K562 (cell line): ENCODE results near the gene FAM193A.

Experiments
- BRCA1 ChIP-seq, 2 experiments: fragments of 450-650 bp in 1 of 2; sonication (generic) in 1 of 2; formaldehyde crosslinking in 1 of 2; IDR thresholded peaks; 2 replicates each; pipeline versions ENCODE4 v1.5.0 to v1.6.1; 2017 to 2020; ENCODE audit warnings: mild to moderate bottlenecking in 1 of 2, missing genetic modification reagents in 1 of 2
- CBX8 ChIP-seq: fragments of 200-600 bp; sonication (generic); IDR thresholded peaks from 2 replicates; pipeline ENCODE4 v1.6.1; 2012; ENCODE audit warnings: borderline replicate concordance, mixed run types, low read depth, mild to moderate bottlenecking, moderate library complexity, mixed read lengths, low read length, control low read depth, inconsistent platforms; ENCODE audit not compliant: poor library complexity, severe bottlenecking; ENCODE audit errors: extremely low read depth
- CTCF ChIP-seq, 3 experiments: IDR thresholded peaks in 2 of 3; conservative IDR thresholded peaks in 1 of 3; 2 replicates each; pipeline ENCODE4 v1.5.1; 2011 to 2012; ENCODE audit warnings: low read length in 3 of 3, mild to moderate bottlenecking in 3 of 3, control low read depth in 2 of 3, improper control_type of control experiment in 1 of 3, inconsistent platforms in 1 of 3, low read depth in 1 of 3, mixed read lengths in 1 of 3, moderate library complexity in 1 of 3; ENCODE audit not compliant: insufficient read depth in 2 of 3
- EP300 ChIP-seq: IDR thresholded peaks from 2 replicates; pipeline ENCODE4 v1.6.1; 2012; ENCODE audit warnings: low read length, improper control_type of control experiment
- EZH2 ChIP-seq: IDR thresholded peaks from 2 replicates; pipeline ENCODE4 v1.6.1; 2012; ENCODE audit warnings: low read depth, mild to moderate bottlenecking, inconsistent platforms, low read length, borderline replicate concordance
- GABPA ChIP-seq: fragments of 200-800 bp; sonication (Bioruptor generic); conservative IDR thresholded peaks from 2 replicates; pipeline ENCODE4 v1.6.1; 2016; ENCODE audit warnings: low read depth, missing genetic modification characterization, missing compliant biosample characterization
- HNRNPL ChIP-seq: fragments of 200-400 bp; formaldehyde crosslinking; IDR thresholded peaks from 2 replicates; pipeline ENCODE4 v1.6.1; 2017; ENCODE audit warnings: low read depth, mild to moderate bottlenecking, low read length
- NCOA2 ChIP-seq, 2 experiments: fragments of 450-650 bp; IDR thresholded peaks; 2 replicates each; pipeline ENCODE4 v1.6.1; 2018; ENCODE audit warnings: mild to moderate bottlenecking in 2 of 2, moderate library complexity in 1 of 2; ENCODE audit not compliant: partially characterized antibody in 2 of 2
- PCBP2 ChIP-seq: fragments of 200-400 bp; formaldehyde crosslinking; IDR thresholded peaks from 2 replicates; pipeline ENCODE4 v1.6.1; 2018; ENCODE audit warnings: low read length, low read depth, mild to moderate bottlenecking, moderate library complexity; ENCODE audit not compliant: poor library complexity, severe bottlenecking
- PHF8 ChIP-seq: fragments of 200-600 bp; sonication (generic); IDR thresholded peaks from 2 replicates; pipeline ENCODE4 v1.6.1; 2012; ENCODE audit warnings: mixed run types, mild to moderate bottlenecking, inconsistent platforms, low read length, moderate library complexity, borderline replicate concordance
- SMAD3 ChIP-seq: fragments of 450-650 bp; formaldehyde crosslinking; conservative IDR thresholded peaks from 2 replicates; pipeline ENCODE4 v1.4.0; 2020; ENCODE audit warnings: mild to moderate bottlenecking
- SP1 ChIP-seq: sonication (generic); formaldehyde crosslinking; IDR thresholded peaks from 2 replicates; pipeline ENCODE4 v1.8.1; 2022; ENCODE audit warnings: mild to moderate bottlenecking, missing genetic modification reagents
- ZNF384 ChIP-seq: IDR thresholded peaks from 2 replicates; pipeline ENCODE4 v1.6.1; 2012; ENCODE audit warnings: low read depth, low read length, improper control_type of control experiment
- ZNF75A ChIP-seq: fragments of 450-650 bp; formaldehyde crosslinking; IDR thresholded peaks from 2 replicates; pipeline ENCODE4 v1.4.0; 2020; ENCODE audit warnings: mild to moderate bottlenecking

DNA sequence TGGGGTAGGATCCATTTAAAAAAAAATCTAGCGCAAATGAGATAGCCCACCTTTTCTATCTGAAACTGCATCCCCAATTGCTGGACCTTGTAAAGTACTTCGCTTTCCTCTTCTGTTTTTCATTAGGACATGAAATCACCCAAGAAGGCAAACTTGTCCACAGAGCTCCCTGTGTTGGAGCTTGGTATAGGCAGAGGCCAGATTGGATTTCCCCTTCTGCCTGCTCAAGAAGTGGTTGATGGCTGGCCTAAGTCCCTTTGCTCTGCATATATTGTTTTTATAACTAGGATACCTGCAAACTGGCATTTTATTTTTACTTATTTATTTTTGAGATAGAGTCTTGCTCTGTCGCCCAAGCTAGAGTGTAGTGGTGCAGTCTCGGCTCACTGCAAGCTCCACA lies 39.1 kb upstream of the FAM193A start:
- no peak for TF ChIP-seq EP300
- TF ChIP-seq CTCF (IDR thresholded peaks at IDR 0.05 in 2 of 3, conservative IDR thresholded peaks at IDR 0.05 in 1 of 3; ENCODE audit: insufficient read depth in 2 of 3, low read depth in 1 of 3, low read length in 3 of 3), result no peak
- TF ChIP-seq BRCA1 (IDR thresholded peaks at IDR 0.05), result no peak
- no peak for TF ChIP-seq BRCA1 (CRISPR knock-in tag; IDR thresholded peaks at IDR 0.05)
- no peak for TF ChIP-seq GABPA (tag)
- no peak for TF ChIP-seq NCOA2 (IDR thresholded peaks at IDR 0.05; ENCODE audit: partially characterized antibody in 2 of 2)
- TF ChIP-seq SMAD3 (CRISPR knock-in tag), result no peak
- TF ChIP-seq EZH2, result no peak
- no peak for TF ChIP-seq PHF8
- no peak for TF ChIP-seq ZNF75A
- TF ChIP-seq HNRNPL, result no peak
- no peak for TF ChIP-seq SP1 (CRISPR knock-in tag)
- TF ChIP-seq CBX8, result no peak
- TF ChIP-seq ZNF384, result no peak
- TF ChIP-seq PCBP2, result no peak
